Fibroblast of skin of scalp (primary cell): ENCODE results near the gene APP.
"Not testable (repeated sequence)": the region's sequence is repeated elsewhere in the genome, so short reads cannot be mapped to it uniquely, and the experiment has no call there.

ENCODE experiments used
- DNase-seq: peaks from one replicate; pipeline ENCODE4 v3.0.0-alpha.2; 2013

APP gene

GRCh38 chr21:26162081-26162480 is 8.5 kb downstream of the APP start:
- DNase-seq: no peak

- no peak for DNase-seq
Observed at GRCh38 chr21:26159869-26160268, 10.7 kb downstream of the APP start.

GRCh38 chr21:26157801-26158200 is 12.8 kb downstream of the APP start:
- DNase-seq: no peak

- DNase-seq: no peak
Observed at GRCh38 chr21:26154753-26155152, 15.8 kb downstream of the APP start.

GRCh38 chr21:26153758-26154157 is 16.8 kb downstream of the APP start:
- peak; percentile 75 for DNase-seq

GRCh38 chr21:26148840-26149354 is 21.7 kb downstream of the APP start:
- DNase-seq: peak; percentile 74

GRCh38 chr21:26148071-26148839 is 22.3 kb downstream of the APP start:
- peak; percentile 68 for DNase-seq

GRCh38 chr21:26147535-26147934 is 23.0 kb downstream of the APP start:
- no peak for DNase-seq

- DNase-seq: no peak
Observed at GRCh38 chr21:26146681-26147080, 23.9 kb downstream of the APP start.

- DNase-seq: no peak
Observed at GRCh38 chr21:26144031-26144430, 26.5 kb downstream of the APP start.

GRCh38 chr21:26142363-26142762 is 28.2 kb downstream of the APP start:
- no peak for DNase-seq

GRCh38 chr21:26140926-26141325 is 29.6 kb downstream of the APP start:
- no peak for DNase-seq

- DNase-seq: peak; percentile 57
Observed at GRCh38 chr21:26140164-26140579, 30.4 kb downstream of the APP start.

GRCh38 chr21:26138615-26139257 is 31.8 kb downstream of the APP start:
- DNase-seq: no peak

GRCh38 chr21:26137379-26138060 is 33.0 kb downstream of the APP start:
- DNase-seq: no peak

- no peak for DNase-seq
Observed at GRCh38 chr21:26136671-26137070, 33.9 kb downstream of the APP start.

- DNase-seq: no peak
Observed at GRCh38 chr21:26135520-26135919, 35.0 kb downstream of the APP start.

GRCh38 chr21:26131554-26131953 is 39.0 kb downstream of the APP start:
- DNase-seq: no peak

GRCh38 chr21:26131053-26131452 is 39.5 kb downstream of the APP start:
- not testable (repeated sequence) for DNase-seq

- DNase-seq: peak; percentile 45
Observed at GRCh38 chr21:26130249-26130881, 40.2 kb downstream of the APP start.

GRCh38 chr21:26127918-26128317 is 42.7 kb downstream of the APP start:
- peak; percentile 78 for DNase-seq

- no peak for DNase-seq
Observed at GRCh38 chr21:26127073-26127814, 43.3 kb downstream of the APP start.
